H9 (cell line): ENCODE data around the gene PPP1R18. TPM values are rescaled to one million over a fixed set of nuclear protein-coding genes. Genes with fewer than 3 reads are reported as not detected.

Source experiments
- DNase-seq: peaks from one replicate; pipeline ENCODE4 v3.0.0-alpha.2; 2017
- H2AFZ ChIP-seq: one replicate; pipeline ENCODE4 v1.6.1; 2013; ENCODE audit warnings: mild to moderate bottlenecking, low read length, control low read depth, moderate library complexity
- H2AK5ac ChIP-seq: 2 replicates; pipeline ENCODE4 v1.6.1; 2013; ENCODE audit warnings: low read length, control low read depth, mixed read lengths; ENCODE audit not compliant: insufficient read length
- H2BK120ac ChIP-seq: one replicate; pipeline ENCODE4 v1.6.1; 2013; ENCODE audit warnings: low read depth, mild to moderate bottlenecking, low read length, control low read depth, inconsistent platforms; ENCODE audit not compliant: poor library complexity, severe bottlenecking
- H2BK12ac ChIP-seq: 2 replicates; pipeline ENCODE4 v1.6.1; 2013; ENCODE audit warnings: low read length, control low read depth, mixed read lengths, low read depth; ENCODE audit not compliant: insufficient read length
- H2BK15ac ChIP-seq: 2 replicates; pipeline ENCODE4 v1.6.1; 2013; ENCODE audit warnings: low read depth, low read length, control low read depth
- H2BK20ac ChIP-seq: one replicate; pipeline ENCODE4 v1.6.1; 2013; ENCODE audit warnings: low read depth, mild to moderate bottlenecking, low read length, control low read depth, inconsistent platforms; ENCODE audit not compliant: poor library complexity, severe bottlenecking
- H2BK5ac ChIP-seq: 2 replicates; pipeline ENCODE4 v1.6.1; 2013; ENCODE audit warnings: low read length, control low read depth, mixed read lengths; ENCODE audit not compliant: insufficient read length
- H3K14ac ChIP-seq: 2 replicates; pipeline ENCODE4 v1.6.1; 2013; ENCODE audit warnings: low read length, control low read depth; ENCODE audit not compliant: insufficient read depth
- H3K18ac ChIP-seq: 2 replicates; pipeline ENCODE4 v1.6.1; 2013; ENCODE audit warnings: low read depth, mild to moderate bottlenecking, mixed read lengths, low read length, control low read depth; ENCODE audit not compliant: insufficient read length
- H3K23ac ChIP-seq: 2 replicates; pipeline ENCODE4 v1.6.1; 2013; ENCODE audit warnings: low read length, control low read depth, mixed read lengths, low read depth; ENCODE audit not compliant: insufficient read length
- H3K23me2 ChIP-seq: 2 replicates; pipeline ENCODE4 v1.6.1; 2013; ENCODE audit warnings: low read depth, mild to moderate bottlenecking, mixed read lengths, low read length, control low read depth; ENCODE audit not compliant: insufficient read length, poor library complexity, severe bottlenecking
- H3K27ac ChIP-seq: 2 replicates; pipeline ENCODE4 v1.5.1; 2013; ENCODE audit warnings: low read length, control low read depth, mixed read lengths, low read depth; ENCODE audit not compliant: insufficient read length
- H3K27me3 ChIP-seq: 2 replicates; pipeline ENCODE4 v1.6.1; 2013; ENCODE audit warnings: low read length, control low read depth, inconsistent platforms; ENCODE audit not compliant: insufficient read depth
- H3K4ac ChIP-seq: 2 replicates; pipeline ENCODE4 v1.6.1; 2013; ENCODE audit warnings: low read depth, mild to moderate bottlenecking, control low read depth, inconsistent platforms, low read length, moderate library complexity
- H3K4me1 ChIP-seq: 2 replicates; pipeline ENCODE4 v1.6.1; 2013; ENCODE audit warnings: low read length, control low read depth, inconsistent platforms; ENCODE audit not compliant: insufficient read depth
- H3K4me2 ChIP-seq: 2 replicates; pipeline ENCODE4 v1.6.1; 2013; ENCODE audit warnings: low read length, control low read depth, mixed read lengths; ENCODE audit not compliant: insufficient read length, insufficient read depth
- H3K56ac ChIP-seq: 2 replicates; pipeline ENCODE4 v1.6.1; 2013; ENCODE audit warnings: low read depth, mild to moderate bottlenecking, mixed read lengths, low read length, control low read depth; ENCODE audit not compliant: insufficient read length
- H3K79me1 ChIP-seq: 2 replicates; pipeline ENCODE4 v1.6.1; 2013; ENCODE audit warnings: low read depth, mild to moderate bottlenecking, moderate library complexity, low read length, control low read depth, inconsistent platforms; ENCODE audit not compliant: insufficient read depth, poor library complexity, severe bottlenecking
- H3K79me2 ChIP-seq: 2 replicates; pipeline ENCODE4 v1.6.1; 2013; ENCODE audit warnings: low read length, control low read depth, inconsistent platforms; ENCODE audit not compliant: insufficient read depth
- H3K9ac ChIP-seq: 2 replicates; pipeline ENCODE4 v1.6.1; 2013; ENCODE audit warnings: low read length, control low read depth, mixed read lengths; ENCODE audit not compliant: insufficient read length; ENCODE audit errors: extremely low read depth
- H3K9me3 ChIP-seq: one replicate; pipeline ENCODE4 v1.6.1; 2013; ENCODE audit warnings: low read depth, low read length, inconsistent platforms; ENCODE audit not compliant: control insufficient read depth
- H3T11ph ChIP-seq: one replicate; pipeline ENCODE4 v1.6.1; 2013; ENCODE audit warnings: mild to moderate bottlenecking, low read length, control low read depth, inconsistent platforms
- H4K20me1 ChIP-seq: one replicate; pipeline ENCODE4 v1.6.1; 2013; ENCODE audit not compliant: control insufficient read depth, insufficient read length, insufficient read depth
- H4K5ac ChIP-seq: 2 replicates; pipeline ENCODE4 v1.6.1; 2013; ENCODE audit warnings: low read depth, mild to moderate bottlenecking, mixed read lengths, low read length, control low read depth; ENCODE audit not compliant: insufficient read length
- H4K8ac ChIP-seq: replicated peaks from 2 replicates; pipeline ENCODE4 v1.6.1; 2013; ENCODE audit warnings: low read length, control low read depth, mixed read lengths, low read depth; ENCODE audit not compliant: insufficient read length
- H4K91ac ChIP-seq: 2 replicates; pipeline ENCODE4 v1.6.1; 2013; ENCODE audit warnings: low read depth, mild to moderate bottlenecking, moderate library complexity, mixed read lengths, low read length, control low read depth; ENCODE audit not compliant: insufficient read length
- H3K27ac Mint-ChIP-seq, 3 experiments: 2 replicates in 2 of 3; 3 replicates in 1 of 3; pipeline ENCODE4 v1.8.0; 2020 to 2021; ENCODE audit warnings: mixed read lengths in 3 of 3, mild to moderate bottlenecking in 1 of 3, moderate library complexity in 1 of 3
- H3K27me3 Mint-ChIP-seq: 2 replicates; pipeline ENCODE4 v1.8.0; 2021; ENCODE audit warnings: low read depth, mild to moderate bottlenecking, moderate library complexity, mixed read lengths
- H3K36me3 Mint-ChIP-seq, 3 experiments: 2 replicates in 2 of 3; 3 replicates in 1 of 3; pipeline ENCODE4 v1.8.0; 2020 to 2021; ENCODE audit warnings: low read depth in 3 of 3, mixed read lengths in 3 of 3; ENCODE audit not compliant: insufficient read depth in 1 of 3
- H3K4me1 Mint-ChIP-seq, 2 experiments: 2 replicates each; pipeline ENCODE4 v1.8.0; 2020; ENCODE audit warnings: mixed read lengths in 2 of 2
- H3K4me3 Mint-ChIP-seq, 2 experiments: 2 replicates in 1 of 2; 3 replicates in 1 of 2; pipeline ENCODE4 v1.8.0; 2020 to 2021; ENCODE audit warnings: mild to moderate bottlenecking in 2 of 2, mixed read lengths in 2 of 2, moderate library complexity in 1 of 2
- H3K9me3 Mint-ChIP-seq, 2 experiments: 2 replicates in 1 of 2; 3 replicates in 1 of 2; pipeline ENCODE4 v1.8.0; 2020; ENCODE audit warnings: mild to moderate bottlenecking in 2 of 2, mixed read lengths in 2 of 2, moderate library complexity in 1 of 2
- WGBS: extraction: QIAGEN DNeasy Blood & Tissue Kit; methylation state at CpG from one replicate; pipeline ENCODE4 v1.1.7; 2013; ENCODE audit warnings: missing lambda C conversion rate, low lambda C conversion rate, mixed read lengths; ENCODE audit not compliant: insufficient read length; ENCODE audit errors: extremely low coverage; 5-methylcytosine and 5-hydroxymethylcytosine counted together
- total RNA-seq: library from RNA; stranded (reverse); gene quantifications from 2 replicates; pipeline ENCODE4 v1.2.1, GENCODE V29; 2021
- TF ChIP-seq, protein P1 (sequence below): fragments of 200-600 bp; sonication (generic); conservative IDR thresholded peaks from 3 replicates; pipeline ENCODE4 v1.8.0; 2021; ENCODE audit warnings: antibody characterized with exemption, mild to moderate bottlenecking

The PPP1R18 gene
- total RNA-seq, 1 experiment from 2014 or later, result 28.0 TPM

- no peak overlapping the region for H2BK15ac ChIP-seq
- no peak overlapping the region for H2BK12ac ChIP-seq
- H2AK5ac ChIP-seq, result no peak overlapping the region
- Mint-ChIP-seq H3K27me3 (no peaks in the 10 kb centered on the region), H3K36me3 (peaks cover 49 to 85% (median 73%) of the 10 kb centered on the region in 3 experiments), H3K4me3 (no peak overlapping the region; a peak in 1 of 5 replicates), H3K4me1 (peaks cover 2 to 5% of the 10 kb centered on the region in 2 experiments; a peak in 1 of 4 replicates), H3K9me3 (no peaks in the 10 kb centered on the region), H3K27ac (no peak overlapping the region; a peak in 1 of 7 replicates)
- H3K4me1 ChIP-seq, result no peaks in the 10 kb centered on the region
- H3K79me2 ChIP-seq, result no peaks in the 10 kb centered on the region
- H2BK20ac ChIP-seq, result no peak overlapping the region
- no peak for DNase-seq
- no peak overlapping the region for H3K23ac ChIP-seq
- H3K23me2 ChIP-seq, result no peaks in the 10 kb centered on the region
- no peak overlapping the region for H3K9ac ChIP-seq
- no peaks in the 10 kb centered on the region for H3K27me3 ChIP-seq
- no peak overlapping the region for H3K56ac ChIP-seq
- no peak overlapping the region for H3T11ph ChIP-seq
- no peak overlapping the region for H2BK120ac ChIP-seq
- no peak overlapping the region for H3K14ac ChIP-seq
- no peaks in the 10 kb centered on the region for H4K20me1 ChIP-seq
- H3K4ac ChIP-seq, result no peak overlapping the region
- H3K4me2 ChIP-seq, result no peak overlapping the region
- no peak overlapping the region for H2BK5ac ChIP-seq
- no peaks in the 10 kb centered on the region for H3K9me3 ChIP-seq
- no peak overlapping the region for H4K8ac ChIP-seq
- H2AFZ ChIP-seq, result no peak overlapping the region
- H3K27ac ChIP-seq, result no peak overlapping the region
- no peak overlapping the region for H4K5ac ChIP-seq
- TF ChIP-seq, protein P1, sequence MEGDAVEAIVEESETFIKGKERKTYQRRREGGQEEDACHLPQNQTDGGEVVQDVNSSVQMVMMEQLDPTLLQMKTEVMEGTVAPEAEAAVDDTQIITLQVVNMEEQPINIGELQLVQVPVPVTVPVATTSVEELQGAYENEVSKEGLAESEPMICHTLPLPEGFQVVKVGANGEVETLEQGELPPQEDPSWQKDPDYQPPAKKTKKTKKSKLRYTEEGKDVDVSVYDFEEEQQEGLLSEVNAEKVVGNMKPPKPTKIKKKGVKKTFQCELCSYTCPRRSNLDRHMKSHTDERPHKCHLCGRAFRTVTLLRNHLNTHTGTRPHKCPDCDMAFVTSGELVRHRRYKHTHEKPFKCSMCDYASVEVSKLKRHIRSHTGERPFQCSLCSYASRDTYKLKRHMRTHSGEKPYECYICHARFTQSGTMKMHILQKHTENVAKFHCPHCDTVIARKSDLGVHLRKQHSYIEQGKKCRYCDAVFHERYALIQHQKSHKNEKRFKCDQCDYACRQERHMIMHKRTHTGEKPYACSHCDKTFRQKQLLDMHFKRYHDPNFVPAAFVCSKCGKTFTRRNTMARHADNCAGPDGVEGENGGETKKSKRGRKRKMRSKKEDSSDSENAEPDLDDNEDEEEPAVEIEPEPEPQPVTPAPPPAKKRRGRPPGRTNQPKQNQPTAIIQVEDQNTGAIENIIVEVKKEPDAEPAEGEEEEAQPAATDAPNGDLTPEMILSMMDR, result no peak
- no peak overlapping the region for H3K18ac ChIP-seq
- H3K79me1 ChIP-seq, result no peaks in the 10 kb centered on the region
- no CpG with 5 or more reads among the region's 8 CpGs for WGBS
- no peak overlapping the region for H4K91ac ChIP-seq
These were observed 49.3 kb upstream of the PPP1R18 start for GRCh38 chr6:30735668-30736314.
